ENCODE data around the gene MYO19.
"Not testable (repeated sequence)": the region's sequence is repeated elsewhere in the genome, so short reads cannot be mapped to it uniquely, and the experiment has no call there.

DNA sequence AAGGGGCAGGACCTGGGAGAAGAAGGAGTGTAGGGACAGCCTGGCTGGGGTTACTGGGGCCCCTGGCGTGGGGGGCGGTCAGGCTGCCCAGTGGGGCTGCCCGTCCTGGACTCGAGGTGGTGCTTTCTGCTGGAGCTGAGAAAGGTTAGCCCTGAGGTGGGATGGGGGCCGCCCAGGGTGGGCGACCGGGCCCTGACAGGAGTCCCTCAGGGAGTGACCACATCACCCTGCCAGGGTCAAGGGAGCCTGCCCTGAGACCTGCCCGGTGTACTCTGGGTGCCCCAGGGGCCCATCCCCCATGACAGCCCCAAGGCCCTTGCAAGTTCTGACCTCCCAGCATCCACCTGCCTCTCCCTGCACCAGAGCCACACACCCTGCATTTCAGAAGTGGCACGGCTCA is 77.0 kb downstream of the MYO19 start:
- not testable (repeated sequence) for TF ChIP-seq RAD21 (IDR thresholded peaks at IDR 0.05); SP1 (IDR thresholded peaks at IDR 0.05); YY1 (IDR thresholded peaks at IDR 0.05); TAF1 (conservative IDR thresholded peaks at IDR 0.05); EGR1 (IDR thresholded peaks at IDR 0.05; ENCODE audit: low read depth in 2 of 2); NR2F2 (IDR thresholded peaks at IDR 0.05)
- TF ChIP-seq, protein P1, sequence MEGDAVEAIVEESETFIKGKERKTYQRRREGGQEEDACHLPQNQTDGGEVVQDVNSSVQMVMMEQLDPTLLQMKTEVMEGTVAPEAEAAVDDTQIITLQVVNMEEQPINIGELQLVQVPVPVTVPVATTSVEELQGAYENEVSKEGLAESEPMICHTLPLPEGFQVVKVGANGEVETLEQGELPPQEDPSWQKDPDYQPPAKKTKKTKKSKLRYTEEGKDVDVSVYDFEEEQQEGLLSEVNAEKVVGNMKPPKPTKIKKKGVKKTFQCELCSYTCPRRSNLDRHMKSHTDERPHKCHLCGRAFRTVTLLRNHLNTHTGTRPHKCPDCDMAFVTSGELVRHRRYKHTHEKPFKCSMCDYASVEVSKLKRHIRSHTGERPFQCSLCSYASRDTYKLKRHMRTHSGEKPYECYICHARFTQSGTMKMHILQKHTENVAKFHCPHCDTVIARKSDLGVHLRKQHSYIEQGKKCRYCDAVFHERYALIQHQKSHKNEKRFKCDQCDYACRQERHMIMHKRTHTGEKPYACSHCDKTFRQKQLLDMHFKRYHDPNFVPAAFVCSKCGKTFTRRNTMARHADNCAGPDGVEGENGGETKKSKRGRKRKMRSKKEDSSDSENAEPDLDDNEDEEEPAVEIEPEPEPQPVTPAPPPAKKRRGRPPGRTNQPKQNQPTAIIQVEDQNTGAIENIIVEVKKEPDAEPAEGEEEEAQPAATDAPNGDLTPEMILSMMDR (IDR thresholded peaks at IDR 0.05; ENCODE audit: low read depth, low read length, missing input control) = not testable (repeated sequence)
- TF ChIP-seq, protein P2, sequence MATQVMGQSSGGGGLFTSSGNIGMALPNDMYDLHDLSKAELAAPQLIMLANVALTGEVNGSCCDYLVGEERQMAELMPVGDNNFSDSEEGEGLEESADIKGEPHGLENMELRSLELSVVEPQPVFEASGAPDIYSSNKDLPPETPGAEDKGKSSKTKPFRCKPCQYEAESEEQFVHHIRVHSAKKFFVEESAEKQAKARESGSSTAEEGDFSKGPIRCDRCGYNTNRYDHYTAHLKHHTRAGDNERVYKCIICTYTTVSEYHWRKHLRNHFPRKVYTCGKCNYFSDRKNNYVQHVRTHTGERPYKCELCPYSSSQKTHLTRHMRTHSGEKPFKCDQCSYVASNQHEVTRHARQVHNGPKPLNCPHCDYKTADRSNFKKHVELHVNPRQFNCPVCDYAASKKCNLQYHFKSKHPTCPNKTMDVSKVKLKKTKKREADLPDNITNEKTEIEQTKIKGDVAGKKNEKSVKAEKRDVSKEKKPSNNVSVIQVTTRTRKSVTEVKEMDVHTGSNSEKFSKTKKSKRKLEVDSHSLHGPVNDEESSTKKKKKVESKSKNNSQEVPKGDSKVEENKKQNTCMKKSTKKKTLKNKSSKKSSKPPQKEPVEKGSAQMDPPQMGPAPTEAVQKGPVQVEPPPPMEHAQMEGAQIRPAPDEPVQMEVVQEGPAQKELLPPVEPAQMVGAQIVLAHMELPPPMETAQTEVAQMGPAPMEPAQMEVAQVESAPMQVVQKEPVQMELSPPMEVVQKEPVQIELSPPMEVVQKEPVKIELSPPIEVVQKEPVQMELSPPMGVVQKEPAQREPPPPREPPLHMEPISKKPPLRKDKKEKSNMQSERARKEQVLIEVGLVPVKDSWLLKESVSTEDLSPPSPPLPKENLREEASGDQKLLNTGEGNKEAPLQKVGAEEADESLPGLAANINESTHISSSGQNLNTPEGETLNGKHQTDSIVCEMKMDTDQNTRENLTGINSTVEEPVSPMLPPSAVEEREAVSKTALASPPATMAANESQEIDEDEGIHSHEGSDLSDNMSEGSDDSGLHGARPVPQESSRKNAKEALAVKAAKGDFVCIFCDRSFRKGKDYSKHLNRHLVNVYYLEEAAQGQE (IDR thresholded peaks at IDR 0.05) = not testable (repeated sequence)
- TF ChIP-seq, protein P3, sequence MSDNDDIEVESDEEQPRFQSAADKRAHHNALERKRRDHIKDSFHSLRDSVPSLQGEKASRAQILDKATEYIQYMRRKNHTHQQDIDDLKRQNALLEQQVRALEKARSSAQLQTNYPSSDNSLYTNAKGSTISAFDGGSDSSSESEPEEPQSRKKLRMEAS (IDR thresholded peaks at IDR 0.05) = not testable (repeated sequence)
